H1 (cell line): ENCODE results near the gene MEX3D. TPM values are rescaled to one million over a fixed set of nuclear protein-coding genes. Genes with fewer than 3 reads are reported as not detected.

Source experiments
- CTCF ChIA-PET: fragments of 300-600 bp; sonication (Branson Sonifier 250); formaldehyde crosslinking; loops from one replicate; lab custom pipeline; 2021; ENCODE audit not compliant: partially characterized antibody; lab: Charles Lee
- POLR2A ChIA-PET: fragments of 300-600 bp; sonication (Branson Sonifier 250); formaldehyde crosslinking; loops from one replicate; lab custom pipeline; 2021; ENCODE audit warnings: inconsistent platforms; ENCODE audit not compliant: partially characterized antibody; lab: Charles Lee
- DNase-seq, 2 experiments: peaks; one replicate each; pipeline versions ENCODE4 v3.0.0 to v3.0.0-alpha.2; 2010 to 2022; ENCODE audit warnings: low spot score in 2 of 2, low read depth in 1 of 2, mixed read lengths in 1 of 2
- FAIRE-seq: peaks from 2 replicates; lab custom pipeline; 2011; peaks lifted over from hg19 to GRCh38; lab: Jason Lieb, UNC
- H2AFZ ChIP-seq: 2 replicates; pipeline ENCODE4 v1.8.1; 2012; ENCODE audit warnings: low read length, inconsistent platforms
- H2AK5ac ChIP-seq: 2 replicates; pipeline ENCODE4 v1.6.1; 2013; ENCODE audit warnings: low read depth, low read length
- H2BK120ac ChIP-seq: replicated peaks from 2 replicates; pipeline ENCODE3; 2013; ENCODE audit warnings: low read depth, low read length, inconsistent platforms
- H2BK12ac ChIP-seq: 2 replicates; pipeline ENCODE4 v1.6.1; 2013; ENCODE audit warnings: low read depth, low read length
- H2BK15ac ChIP-seq: 2 replicates; pipeline ENCODE4 v1.6.1; 2013; ENCODE audit warnings: low read length
- H2BK20ac ChIP-seq: 2 replicates; pipeline ENCODE4 v1.6.1; 2013; ENCODE audit warnings: low read length
- H2BK5ac ChIP-seq: 2 replicates; pipeline ENCODE4 v1.6.1; 2013; ENCODE audit warnings: low read depth, low read length
- H3K14ac ChIP-seq: 2 replicates; pipeline ENCODE4 v1.6.1; 2013; ENCODE audit warnings: inconsistent platforms; ENCODE audit not compliant: insufficient read length
- H3K18ac ChIP-seq: 2 replicates; pipeline ENCODE4 v1.6.1; 2013; ENCODE audit warnings: low read length; ENCODE audit errors: extremely low read depth
- H3K23ac ChIP-seq: 2 replicates; pipeline ENCODE4 v1.6.1; 2013; ENCODE audit warnings: inconsistent platforms; ENCODE audit not compliant: insufficient read length
- H3K23me2 ChIP-seq: 2 replicates; pipeline ENCODE4 v1.6.1; 2013; ENCODE audit warnings: low read depth, low read length
- H3K27ac ChIP-seq: 2 replicates; pipeline ENCODE4 v1.6.1; 2011; ENCODE audit warnings: low read depth, low read length, inconsistent platforms
- H3K27me3 ChIP-seq, 4 experiments: replicated peaks in 1 of 4; 1 replicate in 1 of 4; 2 replicates in 3 of 4; pipeline versions ENCODE4 v1.6.1 to v1.8.1; 2011 to 2013; ENCODE audit warnings: low read length in 3 of 4, mild to moderate bottlenecking in 3 of 4, inconsistent platforms in 2 of 4, mixed read lengths in 2 of 4, moderate library complexity in 1 of 4; ENCODE audit not compliant: control insufficient read depth in 3 of 4, insufficient read depth in 3 of 4; ENCODE audit errors: extremely low read depth in 1 of 4
- H3K36me3 ChIP-seq, 4 experiments: 2 replicates each; pipeline versions ENCODE4 v1.6.1 to v1.8.1; 2011 to 2013; ENCODE audit warnings: mild to moderate bottlenecking in 4 of 4, low read length in 3 of 4, moderate library complexity in 2 of 4, control low read depth in 1 of 4, inconsistent platforms in 1 of 4; ENCODE audit not compliant: insufficient read depth in 4 of 4, control insufficient read depth in 2 of 4
- H3K4ac ChIP-seq: replicated peaks from 2 replicates; pipeline ENCODE3; 2013; ENCODE audit warnings: low read length, low read depth, mixed read lengths, inconsistent platforms; ENCODE audit not compliant: insufficient read length
- H3K4me1 ChIP-seq, 4 experiments: replicated peaks in 1 of 4; 1 replicate in 1 of 4; 2 replicates in 3 of 4; pipeline versions ENCODE4 v1.6.1 to v1.8.1; 2011 to 2013; ENCODE audit warnings: low read length in 3 of 4, inconsistent platforms in 2 of 4, mixed read lengths in 1 of 4; ENCODE audit not compliant: insufficient read depth in 4 of 4, control insufficient read depth in 3 of 4
- H3K4me2 ChIP-seq, 2 experiments: 2 replicates each; pipeline versions ENCODE4 v1.6.1 to v1.8.1; 2011 to 2013; ENCODE audit warnings: low read depth in 2 of 2, low read length in 2 of 2, control low read depth in 1 of 2, inconsistent platforms in 1 of 2, mild to moderate bottlenecking in 1 of 2; ENCODE audit not compliant: insufficient read depth in 1 of 2
- H3K4me3 ChIP-seq, 4 experiments: fragments of 200-600, 300-600 bp in 1 of 4; sonication (generic), shearing (Covaris generic), sonication (Bioruptor Twin) in 1 of 4; 2 replicates each; pipeline versions ENCODE4 v1.5.1 to v1.8.1; 2011 to 2016; ENCODE audit warnings: low read length in 4 of 4, low read depth in 3 of 4, control low read depth in 2 of 4, inconsistent platforms in 2 of 4, mild to moderate bottlenecking in 2 of 4, mixed read lengths in 1 of 4, moderate library complexity in 1 of 4; ENCODE audit not compliant: insufficient read depth in 2 of 4; ENCODE audit errors: extremely low read depth in 1 of 4
- H3K56ac ChIP-seq: replicated peaks from 2 replicates; pipeline ENCODE3; 2013; ENCODE audit warnings: low read depth, mild to moderate bottlenecking, mixed read lengths, low read length, inconsistent platforms; ENCODE audit not compliant: insufficient read length
- H3K79me1 ChIP-seq: 2 replicates; pipeline ENCODE4 v1.6.1; 2013; ENCODE audit warnings: low read depth, low read length, control low read depth
- H3K79me2 ChIP-seq, 2 experiments: 2 replicates each; pipeline versions ENCODE4 v1.6.1 to v1.8.1; 2012 to 2013; ENCODE audit warnings: low read length in 2 of 2, mild to moderate bottlenecking in 2 of 2, inconsistent platforms in 1 of 2; ENCODE audit not compliant: insufficient read depth in 2 of 2, control insufficient read depth in 1 of 2
- H3K9ac ChIP-seq, 4 experiments: replicated peaks in 1 of 4; 1 replicate in 1 of 4; 2 replicates in 3 of 4; pipeline versions ENCODE4 v1.6.1 to v1.8.1; 2011 to 2013; ENCODE audit warnings: low read depth in 3 of 4, low read length in 3 of 4, control low read depth in 2 of 4, mild to moderate bottlenecking in 2 of 4, moderate library complexity in 2 of 4, inconsistent platforms in 1 of 4; ENCODE audit errors: extremely low read depth in 1 of 4
- H3K9me3 ChIP-seq, 2 experiments: 2 replicates each; pipeline versions ENCODE4 v1.6.1 to v1.8.1; 2012 to 2013; ENCODE audit warnings: mild to moderate bottlenecking in 2 of 2, moderate library complexity in 2 of 2, control low read depth in 1 of 2, inconsistent platforms in 1 of 2, low read depth in 1 of 2, low read length in 1 of 2, mixed read lengths in 1 of 2; ENCODE audit not compliant: insufficient read depth in 2 of 2
- H4K20me1 ChIP-seq, 2 experiments: replicated peaks in 1 of 2; 2 replicates each; pipeline versions ENCODE3 to v1.8.1; 2011 to 2013; ENCODE audit warnings: inconsistent platforms in 2 of 2, low read length in 2 of 2, mild to moderate bottlenecking in 1 of 2; ENCODE audit not compliant: insufficient read depth in 2 of 2, control insufficient read depth in 1 of 2
- H4K5ac ChIP-seq: 2 replicates; pipeline ENCODE4 v1.6.1; 2013; ENCODE audit warnings: low read length, low read depth, mixed read lengths, inconsistent platforms; ENCODE audit not compliant: insufficient read length
- H4K8ac ChIP-seq: 2 replicates; pipeline ENCODE4 v1.8.0; 2013; ENCODE audit warnings: mild to moderate bottlenecking, moderate library complexity, low read length, inconsistent platforms; ENCODE audit not compliant: insufficient read depth; ENCODE audit errors: extremely low read depth
- H4K91ac ChIP-seq: replicated peaks from 2 replicates; pipeline ENCODE3; 2013; ENCODE audit warnings: low read length, mixed read lengths, inconsistent platforms; ENCODE audit not compliant: insufficient read length
- ATF2 ChIP-seq: IDR thresholded peaks from 2 replicates; pipeline ENCODE4 v1.6.1; 2012; ENCODE audit warnings: low read length, inconsistent platforms
- CREB1 ChIP-seq: IDR thresholded peaks from 2 replicates; pipeline ENCODE4 v1.6.1; 2012; ENCODE audit warnings: inconsistent platforms
- FOSL1 ChIP-seq: IDR thresholded peaks from 2 replicates; pipeline ENCODE4 v1.6.1; 2011; ENCODE audit warnings: mild to moderate bottlenecking, low read depth, low read length, moderate library complexity; ENCODE audit not compliant: insufficient read depth
- KDM4A ChIP-seq: IDR thresholded peaks from one replicate; pipeline ENCODE4 v1.7.1; 2012; ENCODE audit warnings: low read depth, mild to moderate bottlenecking, moderate library complexity, low read length, inconsistent platforms; ENCODE audit not compliant: severe bottlenecking
- MAFK ChIP-seq: IDR thresholded peaks from 2 replicates; pipeline ENCODE4 v1.6.1; 2012; ENCODE audit warnings: low read depth, mild to moderate bottlenecking, improper control_type of control experiment, low read length
- RAD21 ChIP-seq, 2 experiments: IDR thresholded peaks in 1 of 2; conservative IDR thresholded peaks in 1 of 2; 2 replicates each; pipeline ENCODE4 v1.6.1; 2011; ENCODE audit warnings: low read depth in 2 of 2, low read length in 2 of 2, improper control_type of control experiment in 1 of 2, inconsistent platforms in 1 of 2, mild to moderate bottlenecking in 1 of 2, moderate library complexity in 1 of 2
- TAF1 ChIP-seq: IDR thresholded peaks from 2 replicates; pipeline ENCODE4 v1.6.1; 2011; ENCODE audit warnings: mild to moderate bottlenecking, low read depth, low read length
- TCF12 ChIP-seq: IDR thresholded peaks from 2 replicates; pipeline ENCODE4 v1.6.1; 2011; ENCODE audit warnings: low read depth, mild to moderate bottlenecking, low read length
- USF2 ChIP-seq: IDR thresholded peaks from 2 replicates; pipeline ENCODE4 v1.6.1; 2011; ENCODE audit warnings: low read length, improper control_type of control experiment
- WGBS, 2 experiments: shearing (Covaris generic) in 1 of 2; methylation state at CpG; one replicate each; pipeline versions ENCODE4 v1.1.6 to v1.1.7; 2013 to 2015; ENCODE audit warnings: low lambda C conversion rate in 2 of 2, mixed read lengths in 2 of 2, inconsistent platforms in 1 of 2, low coverage in 1 of 2, missing lambda C conversion rate in 1 of 2; ENCODE audit not compliant: insufficient replicate concordance in 2 of 2, insufficient coverage in 1 of 2, insufficient read length in 1 of 2; ENCODE audit errors: extremely low coverage in 1 of 2, missing lambda C conversion rate in 1 of 2; 5-methylcytosine and 5-hydroxymethylcytosine counted together
- polyA plus RNA-seq, 7 experiments: library from polyadenylated mRNA; depleted of rRNA in 3 of 7; stranded (reverse) in 5 of 7; unstranded in 2 of 7; fragments of >200 nt in 5 of 7; fragments of 200-250 nt in 2 of 7; gene quantifications; 1 replicate in 5 of 7; 2 replicates in 1 of 7; 4 replicates in 1 of 7; pipeline versions ENCODE4 v1.2.1 to v1.2.3, GENCODE V29; 2011 to 2013; ENCODE audit warnings: missing spikeins in 2 of 7, mixed read lengths in 2 of 7
- total RNA-seq: library from RNA; stranded (reverse); fragmentation: NEBNext Ultra II Directional; extraction: Animal tissue kit (Norgen Biotek cat#: 25700); gene quantifications from 2 replicates; pipeline ENCODE4 v1.2.1, GENCODE V29; 2021

Gene MEX3D
- total and polyA plus RNA-seq, 2 of the 8 experiments (the other 6 are each of a cell fraction or from before 2014, with no cell fraction given): 20.8 to 78.8 TPM

- Histone ChIP-seq H2BK20ac (no peak overlapping the region), H3K4me2 (no peak overlapping the region)
- no peak for TF ChIP-seq KDM4A
- TF ChIP-seq MAFK: no peak
- no peak for TF ChIP-seq FOSL1
- no peak for TF ChIP-seq RAD21 (IDR thresholded peaks at IDR 0.05 in 1 of 2, conservative IDR thresholded peaks at IDR 0.05 in 1 of 2; ENCODE audit: low read depth in 2 of 2, low read length in 2 of 2)
- TF ChIP-seq ATF2: no peak
- TF ChIP-seq TAF1: no peak
- TF ChIP-seq USF2: no peak
- TF ChIP-seq CREB1: no peak
- TF ChIP-seq TCF12: no peak
These were observed 29.1 kb downstream of the MEX3D start for GRCh38 chr19:1538978-1539377.

More at GRCh38 chr19:1538978-1539377, 29.1 kb downstream of the MEX3D start:
- Histone ChIP-seq H2AFZ (no peak overlapping the region), H2BK15ac (0 out of 2 replicates have a peak overlapping the region, but pooled peaks have one; percentile 61), H4K8ac (no peak overlapping the region), H4K5ac (no peak overlapping the region), H3K23me2 (no peaks in the 10 kb centered on the region), H3K9ac (no peak overlapping the region), H3K18ac (no peak overlapping the region), H2AK5ac (no peak overlapping the region), H3K79me1 (no peaks in the 10 kb centered on the region), H3K36me3 (no peaks in the 10 kb centered on the region), H3K14ac (no peak overlapping the region), H3K56ac (no peak overlapping the region), H2BK5ac (no peak overlapping the region), H4K20me1 (peaks cover 0 to 4% of the 10 kb centered on the region in 2 experiments), H3K27ac (no peak overlapping the region), H3K79me2 (no peaks in the 10 kb centered on the region), H3K4me3 (no peak overlapping the region), H3K4me1 (no peaks in the 10 kb centered on the region; a peak in 1 of 7 replicates), H3K27me3 (no peaks in the 10 kb centered on the region), H2BK12ac (no peak overlapping the region), H3K4ac (no peak overlapping the region), H3K9me3 (peaks cover 0 to 3% of the 10 kb centered on the region in 2 experiments; a peak in 1 of 4 replicates), H3K23ac (no peak overlapping the region), H4K91ac (no peak overlapping the region), H2BK120ac (no peak overlapping the region)
- DNase-seq: no peak
- 85% methylated on average over 14 of the region's 15 CpGs; no CpG with 5 or more reads in 1 of the 2 experiments for WGBS, 2 experiments
- CTCF ChIA-PET: no interaction called here
- no peak for FAIRE-seq
- POLR2A ChIA-PET: no interaction called here
